PC-9 (cell line): ENCODE results near the gene RASGRF1.

Source experiments
- CTCF ChIP-seq: fragments of 200-600 bp; sonication (generic); conservative IDR thresholded peaks from 2 replicates; pipeline ENCODE4 v1.6.1; 2017; ENCODE audit warnings: mixed run types, antibody characterized with exemption, mild to moderate bottlenecking, moderate library complexity
- EZH2 ChIP-seq: fragments of 200-600 bp; sonication (generic); IDR thresholded peaks from 2 replicates; pipeline ENCODE4 v1.8.0; 2017; ENCODE audit warnings: antibody characterized with exemption, low read depth

- TF ChIP-seq CTCF (no peak), EZH2 (no peak)
These were observed 1.8 kb upstream of the RASGRF1 start for GRCh38 chr15:79092382-79092781.
